ENCODE measurements around the gene VPS9D1. TPM values are rescaled to one million over a fixed set of nuclear protein-coding genes. Genes with fewer than 3 reads are reported as not detected.

The VPS9D1 gene
- total and polyA plus RNA-seq, 4 donors = 6.1 to 26.1 (median 18.2) TPM

- peak overlapping the region in 1 of 2 donors; percentile 11 for H3K9ac ChIP-seq (ENCODE audit: insufficient read depth in 1 of 2, low read length in 2 of 2)
- H3K27me3 ChIP-seq (ENCODE audit: control insufficient read depth in 3 of 3, insufficient read depth in 3 of 3, low read length in 2 of 3) = no peaks in the 10 kb centered on the region
- peaks cover 32 to 72% (median 39%) of the 10 kb centered on the region in 4 donors for H3K36me3 ChIP-seq (ENCODE audit: control insufficient read depth in 4 of 4, insufficient read depth in 4 of 4, low read length in 4 of 4)
- no peak overlapping the region for H3K4me3 ChIP-seq
- TF ChIP-seq, protein P1, sequence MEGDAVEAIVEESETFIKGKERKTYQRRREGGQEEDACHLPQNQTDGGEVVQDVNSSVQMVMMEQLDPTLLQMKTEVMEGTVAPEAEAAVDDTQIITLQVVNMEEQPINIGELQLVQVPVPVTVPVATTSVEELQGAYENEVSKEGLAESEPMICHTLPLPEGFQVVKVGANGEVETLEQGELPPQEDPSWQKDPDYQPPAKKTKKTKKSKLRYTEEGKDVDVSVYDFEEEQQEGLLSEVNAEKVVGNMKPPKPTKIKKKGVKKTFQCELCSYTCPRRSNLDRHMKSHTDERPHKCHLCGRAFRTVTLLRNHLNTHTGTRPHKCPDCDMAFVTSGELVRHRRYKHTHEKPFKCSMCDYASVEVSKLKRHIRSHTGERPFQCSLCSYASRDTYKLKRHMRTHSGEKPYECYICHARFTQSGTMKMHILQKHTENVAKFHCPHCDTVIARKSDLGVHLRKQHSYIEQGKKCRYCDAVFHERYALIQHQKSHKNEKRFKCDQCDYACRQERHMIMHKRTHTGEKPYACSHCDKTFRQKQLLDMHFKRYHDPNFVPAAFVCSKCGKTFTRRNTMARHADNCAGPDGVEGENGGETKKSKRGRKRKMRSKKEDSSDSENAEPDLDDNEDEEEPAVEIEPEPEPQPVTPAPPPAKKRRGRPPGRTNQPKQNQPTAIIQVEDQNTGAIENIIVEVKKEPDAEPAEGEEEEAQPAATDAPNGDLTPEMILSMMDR (IDR thresholded peaks at IDR 0.05; ENCODE audit: control extremely low read depth, extremely low read depth) = no peak
- 84 to 89% methylated on average over 21 of the region's 22 CpGs for WGBS, 2 donors
- no peak for ATAC-seq (ENCODE audit: insufficient read depth, low FRiP score)
- H3K9me3 ChIP-seq (ENCODE audit: control insufficient read depth in 4 of 4, insufficient read depth in 3 of 4, low read length in 3 of 4) = no peaks in the 10 kb centered on the region
- no peak for DNase-seq
- H3K27ac ChIP-seq (ENCODE audit: low read depth in 1 of 2, low read length in 1 of 2) = no peak overlapping the region
- H3K4me1 ChIP-seq (ENCODE audit: control insufficient read depth in 5 of 5, insufficient read depth in 5 of 5, low read length in 5 of 5) = no peaks in the 10 kb centered on the region
Measured at GRCh38 chr16:89730610-89731234, 10.0 kb upstream of the VPS9D1 start.

- H3K9me3 ChIP-seq (ENCODE audit: control insufficient read depth in 4 of 4, insufficient read depth in 3 of 4, low read length in 3 of 4) = no peaks in the 10 kb centered on the region
- H3K27me3 ChIP-seq (ENCODE audit: control insufficient read depth in 3 of 3, insufficient read depth in 3 of 3, low read length in 2 of 3) = no peaks in the 10 kb centered on the region
- DNase-seq (peak in 1 of 3 donors; percentile 25), ATAC-seq (ENCODE audit: insufficient read depth, low FRiP score) (no peak)
- H3K9ac ChIP-seq (ENCODE audit: insufficient read depth in 1 of 2, low read length in 2 of 2) = no peak overlapping the region
- TF ChIP-seq, protein P1 (IDR thresholded peaks at IDR 0.05; ENCODE audit: control extremely low read depth, extremely low read depth) = no peak
- H3K27ac ChIP-seq (ENCODE audit: low read depth in 1 of 2, low read length in 1 of 2) = no peak overlapping the region
- H3K4me3 ChIP-seq = no peak overlapping the region
- WGBS, 2 donors = 77 to 86% methylated on average over 14 of the region's 14 CpGs
- no peaks in the 10 kb centered on the region for H3K4me1 ChIP-seq (ENCODE audit: control insufficient read depth in 5 of 5, insufficient read depth in 5 of 5, low read length in 5 of 5)
- H3K36me3 ChIP-seq (ENCODE audit: control insufficient read depth in 4 of 4, insufficient read depth in 4 of 4, low read length in 4 of 4) = peaks cover 27 to 67% (median 39%) of the 10 kb centered on the region in 4 donors
Measured at GRCh38 chr16:89729863-89730593, 9.3 kb upstream of the VPS9D1 start.

DNA sequence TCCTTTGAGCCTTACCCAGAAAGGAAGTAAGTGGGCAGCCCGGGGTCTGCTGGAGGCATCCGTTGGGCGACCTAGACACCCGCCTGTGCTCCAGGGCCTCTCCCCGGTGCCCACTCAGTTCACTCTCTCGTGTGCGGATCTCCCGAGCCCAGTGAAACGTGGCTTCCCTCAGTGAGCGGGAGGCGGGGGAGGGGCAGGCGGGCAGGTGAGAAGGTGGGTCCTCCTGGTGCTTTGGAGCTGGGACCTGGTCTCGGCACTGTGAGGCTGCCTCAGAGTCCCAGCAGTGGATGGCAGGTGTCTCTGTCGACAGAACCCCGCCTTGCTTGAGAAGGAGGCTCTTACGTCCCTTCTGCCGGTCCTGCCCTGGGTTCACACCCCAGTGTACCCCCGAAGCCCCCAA, 8.6 kb upstream of the VPS9D1 start:
- WGBS, 2 donors = 93 to 95% methylated on average over 18 of the region's 18 CpGs
- Histone ChIP-seq H3K27ac (ENCODE audit: low read depth in 1 of 2, low read length in 1 of 2) (no peak overlapping the region), H3K9me3 (ENCODE audit: control insufficient read depth in 4 of 4, insufficient read depth in 3 of 4, low read length in 3 of 4) (no peaks in the 10 kb centered on the region), H3K4me3 (no peak overlapping the region), H3K9ac (ENCODE audit: insufficient read depth in 1 of 2, low read length in 2 of 2) (no peak overlapping the region), H3K27me3 (ENCODE audit: control insufficient read depth in 3 of 3, insufficient read depth in 3 of 3, low read length in 2 of 3) (no peaks in the 10 kb centered on the region), H3K36me3 (ENCODE audit: control insufficient read depth in 4 of 4, insufficient read depth in 4 of 4, low read length in 4 of 4) (peaks cover 27 to 62% (median 40%) of the 10 kb centered on the region in 4 donors), H3K4me1 (ENCODE audit: control insufficient read depth in 5 of 5, insufficient read depth in 5 of 5, low read length in 5 of 5) (no peaks in the 10 kb centered on the region)
- ATAC-seq (ENCODE audit: insufficient read depth, low FRiP score) (no peak), DNase-seq (no peak)
- TF ChIP-seq, protein P1 (IDR thresholded peaks at IDR 0.05; ENCODE audit: control extremely low read depth, extremely low read depth) = no peak
